Ovary (tissue), 9 donors: Measurements from ENCODE around the gene RASGRP1. TPM values are rescaled to one million over a fixed set of nuclear protein-coding genes. Genes with fewer than 3 reads are reported as not detected.

Source experiments
- DNase-seq, 5 donors: peaks; one replicate each; pipeline ENCODE4 v3.0.0-alpha.2; 2019 to 2020
- H3K27ac ChIP-seq, 2 donors: fragments of 200-600 bp; one replicate each; pipeline versions ENCODE4 v1.5.1 to v1.8.0; 2019 to 2022
- H3K27me3 ChIP-seq: fragments of 200-600 bp; one replicate; pipeline ENCODE4 v1.8.0; 2022
- H3K36me3 ChIP-seq: fragments of 200-600 bp; sonication (generic); one replicate; pipeline ENCODE4 v1.5.1; 2019
- H3K4me1 ChIP-seq: one replicate; pipeline ENCODE4 v1.8.1; 2013; ENCODE audit warnings: mild to moderate bottlenecking, moderate library complexity; ENCODE audit not compliant: insufficient read depth
- H3K4me3 ChIP-seq: fragments of 200-600 bp; sonication (generic); one replicate; pipeline ENCODE4 v1.5.1; 2017
- H3K9me3 ChIP-seq, 2 donors: fragments of 200-600 bp in 1 of 2; sonication (generic) in 1 of 2; one replicate each; pipeline versions ENCODE4 v1.5.1 to v1.8.1; 2013 to 2019; ENCODE audit warnings: mild to moderate bottlenecking in 1 of 2, moderate library complexity in 1 of 2
- EP300 ChIP-seq: sonication (generic); formaldehyde crosslinking; IDR thresholded peaks from one replicate; pipeline ENCODE4 v1.6.1; 2017; ENCODE audit warnings: antibody characterized with exemption
- POLR2A ChIP-seq: fragments of 450-650 bp; IDR thresholded peaks from one replicate; pipeline ENCODE4 v1.6.1; 2017; ENCODE audit warnings: antibody characterized with exemption, mild to moderate bottlenecking, moderate library complexity
- WGBS, 3 donors: extraction: QIAGEN DNeasy Blood & Tissue Kit in 1 of 3; methylation state at CpG; one replicate each; pipeline versions ENCODE4 v1.1.5 to v1.1.7; 2013 to 2017; 5-methylcytosine and 5-hydroxymethylcytosine counted together
- intact Hi-C, 4 donors: fragments of 100-400 bp; cut with DNase I; formaldehyde crosslinking; loops; one replicate each; pipeline versions ENCODE4 v1.11.0 to v1.15.1; 2022 to 2023
- polyA plus RNA-seq, 2 donors: library from polyadenylated mRNA; stranded (reverse); fragments of 200-250 nt in 1 of 2; fragments of 350-450 nt in 1 of 2; fragmentation: Illumina TruSeq in 1 of 2; extraction: RNeasy Lipid Tissue Mini Kit (QIAGEN cat#74804) in 1 of 2; gene quantifications; one replicate each; pipeline ENCODE4 v1.2.3, GENCODE V29; 2013 to 2014
- total RNA-seq, 7 donors: library from RNA; depleted of rRNA in 2 of 7; stranded (reverse); fragments of >200 nt in 2 of 7; fragmentation: NEBNext Ultra II Directional in 3 of 7; extraction: Animal tissue kit (Norgen Biotek cat#: 25700) in 3 of 7; gene quantifications; one replicate each; pipeline versions ENCODE4 v1.1.0 to v1.2.4, GENCODE V29; 2016 to 2023
- TF ChIP-seq, protein P1 (sequence below), 3 donors: fragments of 450-650 bp in 2 of 3; fragments of 200-600 bp in 1 of 3; IDR thresholded peaks; one replicate each; pipeline versions ENCODE4 v1.5.1 to v1.8.0; 2016 to 2022; ENCODE audit warnings: antibody characterized with exemption in 3 of 3, mild to moderate bottlenecking in 1 of 3
- donor health status: DM: no; HTN: no; CAD: no; lungs with moderate emphysema.
- donor health status: DM: no; HTN: no; CAD: no.
- donor health status: Bipolar disorder and iron deficiency.
- donor health status: DM: yes; HTN: yes; CAD: no.
- donor health status: DM: no; HTN: no; CAD: no.
- donor health status: DM: yes; HTN: yes; CAD: no.

RASGRP1 gene
- total and polyA plus RNA-seq, 9 donors: 0.13 to 15.5 (median 1.0) TPM

DNA sequence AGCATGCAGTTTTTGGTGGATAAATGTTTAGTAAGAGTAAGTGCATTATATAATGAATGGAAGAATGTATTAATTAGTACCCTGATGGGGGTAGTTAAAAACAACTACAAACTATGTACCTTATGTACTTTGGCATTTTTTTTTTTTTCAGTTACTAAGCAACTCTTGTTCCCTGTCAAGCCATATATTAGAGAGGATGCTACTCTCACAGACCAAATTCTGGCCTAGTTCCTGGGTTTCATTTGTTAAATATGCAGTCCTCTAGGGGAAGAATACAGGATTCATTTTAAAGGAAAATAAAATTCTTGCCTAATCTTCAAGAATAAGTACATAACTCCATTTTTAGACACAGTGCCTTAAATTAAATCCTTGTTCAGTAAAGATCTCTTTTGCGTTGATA lies 93.8 kb downstream of the RASGRP1 start:
- H3K27ac ChIP-seq: no peak overlapping the region

DNA sequence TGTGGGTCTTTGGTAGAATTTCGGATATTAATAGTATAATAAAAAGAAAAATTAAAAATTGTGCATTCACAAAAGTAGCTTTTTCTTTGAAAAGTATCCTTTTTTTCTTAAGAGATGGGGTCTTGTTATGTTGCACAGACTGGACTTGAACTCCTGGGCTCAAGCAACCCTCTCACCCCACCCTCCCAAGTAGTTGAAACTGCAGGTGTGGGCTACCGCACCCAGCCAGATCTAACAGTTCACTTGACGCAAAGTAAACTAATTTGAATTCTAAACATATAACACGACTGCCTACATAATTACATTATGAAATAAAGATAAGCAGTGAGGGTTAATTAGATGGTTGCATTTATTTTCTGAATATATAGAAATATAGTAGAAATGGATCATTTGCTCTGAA lies 99.9 kb downstream of the RASGRP1 start:
- DNase-seq: no peak
- H3K27me3 ChIP-seq: no peaks in the 10 kb centered on the region
- WGBS, 3 donors: 68 to 96% (median 93%) methylated on average over 4 of the region's 4 CpGs
- peaks cover 2% of the 10 kb centered on the region for H3K4me1 ChIP-seq
- H3K36me3 ChIP-seq: no peaks in the 10 kb centered on the region
- no peak overlapping the region for H3K4me3 ChIP-seq
- H3K9me3 ChIP-seq: no peaks in the 10 kb centered on the region
- intact Hi-C loops: no loop called here
- TF ChIP-seq POLR2A: no peak
- TF ChIP-seq EP300: no peak
- TF ChIP-seq, protein P1, sequence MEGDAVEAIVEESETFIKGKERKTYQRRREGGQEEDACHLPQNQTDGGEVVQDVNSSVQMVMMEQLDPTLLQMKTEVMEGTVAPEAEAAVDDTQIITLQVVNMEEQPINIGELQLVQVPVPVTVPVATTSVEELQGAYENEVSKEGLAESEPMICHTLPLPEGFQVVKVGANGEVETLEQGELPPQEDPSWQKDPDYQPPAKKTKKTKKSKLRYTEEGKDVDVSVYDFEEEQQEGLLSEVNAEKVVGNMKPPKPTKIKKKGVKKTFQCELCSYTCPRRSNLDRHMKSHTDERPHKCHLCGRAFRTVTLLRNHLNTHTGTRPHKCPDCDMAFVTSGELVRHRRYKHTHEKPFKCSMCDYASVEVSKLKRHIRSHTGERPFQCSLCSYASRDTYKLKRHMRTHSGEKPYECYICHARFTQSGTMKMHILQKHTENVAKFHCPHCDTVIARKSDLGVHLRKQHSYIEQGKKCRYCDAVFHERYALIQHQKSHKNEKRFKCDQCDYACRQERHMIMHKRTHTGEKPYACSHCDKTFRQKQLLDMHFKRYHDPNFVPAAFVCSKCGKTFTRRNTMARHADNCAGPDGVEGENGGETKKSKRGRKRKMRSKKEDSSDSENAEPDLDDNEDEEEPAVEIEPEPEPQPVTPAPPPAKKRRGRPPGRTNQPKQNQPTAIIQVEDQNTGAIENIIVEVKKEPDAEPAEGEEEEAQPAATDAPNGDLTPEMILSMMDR (IDR thresholded peaks at IDR 0.05): no peak
- H3K27ac ChIP-seq: no peak overlapping the region

More for the DNA sequence above, 93.8 kb downstream of the RASGRP1 start:
- DNase-seq: no peak
- TF ChIP-seq, protein P1 (IDR thresholded peaks at IDR 0.05): no peak
- TF ChIP-seq POLR2A: no peak
- H3K4me1 ChIP-seq: no peaks in the 10 kb centered on the region
- no peaks in the 10 kb centered on the region for H3K27me3 ChIP-seq
- intact Hi-C loops: no loop called here
- no peak overlapping the region for H3K4me3 ChIP-seq
- H3K9me3 ChIP-seq: no peaks in the 10 kb centered on the region
- WGBS, 3 donors: 40 to 46% (median 44%) methylated on average over 1 of the region's 1 CpG
- H3K36me3 ChIP-seq: no peaks in the 10 kb centered on the region

DNA sequence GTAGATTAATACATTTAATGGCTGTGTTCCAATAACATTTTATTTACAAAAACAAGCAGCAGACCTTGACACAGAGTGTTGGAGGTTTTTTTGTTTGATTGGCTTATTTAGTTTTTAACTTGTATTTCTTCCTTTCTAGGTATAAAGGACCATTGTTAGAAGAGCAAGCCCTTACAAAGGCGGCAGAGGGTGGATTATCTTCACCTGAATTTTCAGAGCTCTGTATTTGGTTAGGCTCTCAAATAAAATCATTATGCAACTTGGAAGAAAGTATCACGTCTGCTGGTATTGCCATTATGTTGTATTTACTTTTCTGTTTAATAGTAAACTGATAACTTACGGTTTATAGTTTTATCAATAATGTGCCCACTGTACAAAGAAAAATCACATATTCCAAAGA lies 100.7 kb downstream of the RASGRP1 start:
- DNase-seq: no peak
- no peaks in the 10 kb centered on the region for H3K27me3 ChIP-seq
- H3K9me3 ChIP-seq: no peaks in the 10 kb centered on the region
- 76 to 86% (median 84%) methylated on average over 3 of the region's 3 CpGs for WGBS, 3 donors
- H3K27ac ChIP-seq: no peak overlapping the region
- H3K36me3 ChIP-seq: no peaks in the 10 kb centered on the region
- peaks cover 2% of the 10 kb centered on the region for H3K4me1 ChIP-seq
- no peak overlapping the region for H3K4me3 ChIP-seq
- intact Hi-C loops: no loop called here
- TF ChIP-seq, protein P1 (IDR thresholded peaks at IDR 0.05): no peak
- TF ChIP-seq POLR2A (no peak), EP300 (no peak)

DNA sequence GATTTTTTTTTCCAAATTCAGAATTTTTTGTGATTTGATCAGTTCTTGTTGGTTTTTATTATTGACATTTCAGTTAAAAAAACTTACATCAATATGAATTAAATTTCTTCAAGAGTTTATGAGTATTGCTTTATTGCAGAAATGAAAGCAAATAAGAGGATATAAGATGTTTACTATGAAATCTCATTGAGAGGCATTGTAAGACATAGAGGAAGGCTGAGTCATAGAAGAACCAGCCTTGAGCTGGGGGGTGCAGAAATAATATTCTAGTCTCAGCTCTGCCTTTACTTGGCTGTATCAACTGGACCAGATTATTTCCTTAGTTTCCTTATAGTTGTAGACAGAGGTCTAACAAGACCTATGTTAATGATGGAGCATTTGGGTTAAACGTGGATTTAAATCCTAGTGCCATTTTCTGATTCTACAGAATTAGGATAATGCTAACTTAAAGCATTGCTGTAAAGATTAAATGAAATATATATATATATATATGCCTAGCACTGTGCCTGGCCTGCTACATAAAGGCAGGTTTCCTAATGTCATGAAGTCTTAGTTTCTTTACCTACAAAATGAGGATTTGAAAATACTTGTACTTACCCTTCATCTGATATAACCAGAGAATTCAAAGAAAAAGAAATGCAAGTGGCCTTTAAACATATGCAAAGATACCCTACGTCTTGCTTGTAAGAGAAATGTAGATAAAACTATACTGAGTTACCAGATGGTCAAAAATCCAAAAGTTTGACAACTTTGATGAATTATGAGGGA lies 103.4 kb downstream of the RASGRP1 start:
- Histone ChIP-seq H3K27me3 (no peaks in the 10 kb centered on the region), H3K36me3 (no peaks in the 10 kb centered on the region), H3K4me3 (no peak overlapping the region), H3K9me3 (no peaks in the 10 kb centered on the region), H3K27ac (no peak overlapping the region), H3K4me1 (peaks cover 2% of the 10 kb centered on the region)
- no peak for DNase-seq
- whole genome bisulfite sequencing, 3 donors: 89 to 98% (median 89%) methylated on average over 2 of the region's 2 CpGs
- intact Hi-C loops: no loop called here
- no peak for TF ChIP-seq POLR2A
- TF ChIP-seq, protein P1 (IDR thresholded peaks at IDR 0.05): no peak
- TF ChIP-seq EP300: no peak
